LNCAP (cell line): ENCODE results near the gene APBB2.

Experiments used
- TF ChIP-seq, protein P1 (sequence below): fragments of 450-650 bp; IDR thresholded peaks from 2 replicates; pipeline ENCODE4 v1.5.1; 2017; ENCODE audit warnings: mild to moderate bottlenecking

APBB2 gene

DNA sequence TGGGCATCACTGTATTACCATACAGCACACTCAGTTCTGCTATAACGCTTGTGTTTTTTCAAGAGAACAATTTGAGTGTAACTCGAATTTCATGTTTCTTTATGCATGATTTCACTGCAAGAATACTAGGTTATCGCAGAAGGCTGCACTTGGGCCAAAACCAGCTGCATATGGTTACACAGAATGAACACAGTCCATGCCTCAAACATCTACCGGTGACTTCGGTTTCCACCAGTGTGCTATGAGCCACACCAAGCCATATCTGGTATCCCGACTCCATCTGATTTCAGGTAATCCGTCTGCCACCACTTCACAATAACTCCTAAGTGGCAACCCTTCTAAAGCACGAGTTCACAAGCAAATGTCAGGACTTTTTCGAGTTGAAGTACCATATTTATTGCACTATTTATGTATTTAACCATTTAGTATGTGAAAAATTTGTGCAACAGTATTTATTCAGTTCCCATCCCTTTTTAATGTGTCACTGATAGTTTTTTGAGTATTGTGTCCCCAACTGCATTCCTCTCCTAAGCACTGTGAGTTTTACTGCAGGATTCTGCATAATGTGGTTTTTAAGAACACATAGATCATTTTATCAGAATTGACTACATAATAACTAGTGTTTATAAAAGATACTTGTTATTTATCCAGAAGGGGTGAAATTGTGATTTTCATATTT lies 111.8 kb downstream of the APBB2 start:
- TF ChIP-seq, protein P1, sequence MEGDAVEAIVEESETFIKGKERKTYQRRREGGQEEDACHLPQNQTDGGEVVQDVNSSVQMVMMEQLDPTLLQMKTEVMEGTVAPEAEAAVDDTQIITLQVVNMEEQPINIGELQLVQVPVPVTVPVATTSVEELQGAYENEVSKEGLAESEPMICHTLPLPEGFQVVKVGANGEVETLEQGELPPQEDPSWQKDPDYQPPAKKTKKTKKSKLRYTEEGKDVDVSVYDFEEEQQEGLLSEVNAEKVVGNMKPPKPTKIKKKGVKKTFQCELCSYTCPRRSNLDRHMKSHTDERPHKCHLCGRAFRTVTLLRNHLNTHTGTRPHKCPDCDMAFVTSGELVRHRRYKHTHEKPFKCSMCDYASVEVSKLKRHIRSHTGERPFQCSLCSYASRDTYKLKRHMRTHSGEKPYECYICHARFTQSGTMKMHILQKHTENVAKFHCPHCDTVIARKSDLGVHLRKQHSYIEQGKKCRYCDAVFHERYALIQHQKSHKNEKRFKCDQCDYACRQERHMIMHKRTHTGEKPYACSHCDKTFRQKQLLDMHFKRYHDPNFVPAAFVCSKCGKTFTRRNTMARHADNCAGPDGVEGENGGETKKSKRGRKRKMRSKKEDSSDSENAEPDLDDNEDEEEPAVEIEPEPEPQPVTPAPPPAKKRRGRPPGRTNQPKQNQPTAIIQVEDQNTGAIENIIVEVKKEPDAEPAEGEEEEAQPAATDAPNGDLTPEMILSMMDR: no peak

DNA sequence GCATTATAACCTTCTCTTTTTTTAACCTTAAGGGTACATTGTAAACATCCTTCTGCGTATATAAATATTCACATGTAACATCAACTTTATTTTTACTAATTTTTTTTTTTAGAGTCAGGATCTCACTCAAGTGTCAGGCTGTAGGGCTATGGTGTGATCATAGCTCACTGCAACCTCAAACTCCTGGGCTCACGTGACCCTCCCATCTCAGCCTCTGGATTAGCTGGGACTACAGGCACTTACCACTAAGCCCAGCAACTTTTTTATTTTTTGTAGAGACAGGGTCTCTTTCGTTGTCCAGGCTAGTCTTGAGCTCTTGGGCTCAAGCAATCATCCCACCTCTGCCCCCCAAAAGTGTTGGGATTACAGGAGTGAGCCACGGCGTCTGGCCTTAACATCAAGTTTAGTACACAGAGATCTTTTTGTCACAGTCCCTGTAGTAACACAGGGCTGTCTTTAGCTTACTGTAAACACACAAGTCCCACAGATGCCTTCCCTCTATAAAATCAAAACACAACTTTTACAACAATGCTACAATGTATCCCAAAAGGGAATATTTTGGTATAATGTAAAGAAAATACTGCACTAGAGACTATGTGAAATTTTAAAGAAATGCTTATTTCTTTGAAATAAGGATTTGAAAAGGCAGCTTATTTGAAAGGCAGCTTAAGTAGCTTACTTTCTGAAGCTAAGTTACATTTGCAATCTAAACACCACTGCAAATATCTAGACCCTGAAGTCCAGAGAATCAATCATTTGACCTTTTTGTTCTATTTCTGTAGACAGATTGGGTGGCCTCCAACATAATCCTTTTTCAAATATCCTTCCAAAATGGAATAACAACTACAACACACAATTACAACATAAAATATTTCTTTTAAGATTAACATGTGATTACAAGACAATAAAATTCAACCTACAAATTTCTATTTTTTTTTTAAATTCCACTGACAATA lies 116.0 kb downstream of the APBB2 start:
- TF ChIP-seq, protein P1: no peak

DNA sequence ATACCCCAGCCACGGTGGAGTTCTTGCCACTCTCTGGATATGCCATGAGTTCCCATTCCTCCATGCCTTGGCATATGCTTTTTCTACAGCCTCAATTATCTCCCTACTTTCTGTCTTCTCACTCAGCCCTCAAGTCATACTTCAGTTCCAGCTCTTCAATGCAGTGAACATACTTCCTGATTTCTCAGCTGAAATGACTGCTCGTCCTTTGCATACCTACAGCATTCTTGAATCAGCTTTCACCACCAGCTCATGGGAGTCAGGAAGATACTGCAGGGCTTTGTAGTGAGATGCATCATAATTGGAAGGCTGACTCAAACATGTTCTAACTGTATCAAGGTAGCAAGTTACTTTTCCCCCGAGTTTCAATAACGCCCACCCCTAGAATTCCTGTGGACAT lies 118.4 kb downstream of the APBB2 start:
- TF ChIP-seq, protein P1: no peak

DNA sequence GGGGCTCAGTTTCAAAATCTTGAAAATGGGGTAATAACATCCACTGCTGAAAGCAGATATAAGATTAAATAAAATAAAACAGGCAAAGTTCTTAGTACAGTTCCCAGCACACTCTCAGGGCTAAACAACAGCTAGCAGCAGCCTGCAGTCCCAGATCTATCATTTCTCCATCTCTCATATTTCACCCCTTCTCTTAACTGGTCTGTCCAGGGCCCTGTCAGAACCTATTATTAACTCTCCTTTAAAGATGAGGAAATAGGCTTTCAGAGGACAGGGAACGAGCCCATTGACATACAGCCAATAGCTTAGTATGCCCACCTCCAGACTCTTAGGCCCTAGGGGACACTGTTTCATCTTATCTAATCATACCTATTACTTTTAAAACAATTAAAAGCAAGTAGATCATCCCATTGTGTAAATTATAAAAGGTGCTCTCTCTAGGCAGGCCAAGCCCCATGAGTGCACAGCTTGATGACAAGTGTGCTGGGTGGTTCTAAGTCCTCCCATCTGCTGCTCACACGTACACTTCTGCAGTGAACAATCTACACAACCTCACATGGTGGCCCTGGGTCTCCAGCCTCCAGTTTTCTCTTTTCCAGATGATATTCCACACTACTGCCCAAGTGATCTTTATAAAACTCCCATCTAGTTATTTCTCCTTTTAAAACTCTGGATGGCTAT lies 119.0 kb downstream of the APBB2 start:
- TF ChIP-seq, protein P1: no peak

DNA sequence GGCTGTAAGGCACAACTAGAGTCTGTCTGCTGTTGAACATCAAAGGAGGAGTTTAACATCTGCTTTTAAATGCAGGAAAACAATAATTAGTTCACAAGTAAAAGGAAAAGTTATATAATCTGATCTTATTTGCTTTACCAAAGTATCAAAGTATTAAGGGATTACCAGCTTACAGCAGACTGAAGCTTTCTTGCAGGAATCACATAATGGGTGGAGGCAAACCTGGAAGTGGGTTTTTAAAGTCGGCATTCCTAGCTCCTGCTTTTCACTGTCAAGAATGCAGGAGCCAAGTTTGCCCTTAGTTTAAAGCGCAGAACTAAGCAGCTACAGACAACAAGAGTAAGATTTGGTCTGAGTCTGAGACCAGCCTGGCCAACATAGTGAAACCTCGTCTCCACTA lies 122.2 kb downstream of the APBB2 start:
- TF ChIP-seq, protein P1: no peak

DNA sequence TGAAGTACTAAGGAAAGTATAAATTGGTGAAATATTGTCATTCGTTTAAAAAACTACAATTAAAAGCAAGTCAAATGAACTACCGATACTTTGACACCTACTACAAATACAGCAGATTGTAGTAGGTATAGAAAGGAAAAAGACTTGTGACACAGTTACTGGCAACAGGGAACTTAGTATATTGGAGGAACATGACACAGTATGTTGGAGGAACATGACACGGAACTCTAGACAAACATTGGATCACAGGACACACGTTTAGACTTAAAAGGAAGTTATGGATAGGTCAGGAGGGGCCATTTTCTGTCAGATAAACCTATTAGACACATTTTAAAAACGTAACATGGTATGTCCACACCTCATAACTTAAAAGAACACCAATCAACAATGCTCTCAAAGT lies 132.5 kb downstream of the APBB2 start:
- TF ChIP-seq, protein P1: no peak

DNA sequence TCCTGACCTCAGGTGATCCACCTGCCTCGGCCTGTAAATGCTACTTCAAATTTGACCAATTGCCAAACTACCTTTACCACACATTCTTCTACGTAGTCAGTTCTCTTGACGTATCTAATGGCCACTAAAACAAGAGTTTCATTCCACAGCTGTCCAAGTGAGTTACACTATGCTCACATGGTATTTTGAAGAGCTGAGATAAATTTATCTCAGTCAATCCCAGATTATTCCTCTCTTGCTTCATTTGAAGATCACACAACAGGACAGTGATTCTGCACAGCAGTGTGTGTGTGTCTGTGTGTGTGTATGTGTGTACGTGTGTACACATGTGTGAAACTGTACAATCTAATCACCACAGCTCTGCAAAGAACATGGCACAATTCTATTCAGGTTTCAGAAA lies 133.4 kb downstream of the APBB2 start:
- TF ChIP-seq, protein P1: no peak
